HG03469 (cell line): Measurements from ENCODE around the gene CYGB.

Source experiments
- ATAC-seq: cut with Tn5 transposase; IDR thresholded peaks from one replicate; pipeline ENCODE4 v1.9.1; 2021; ENCODE audit warnings: mild to moderate bottlenecking, moderate library complexity, moderate number of reproducible peaks; ENCODE audit not compliant: unreplicated experiment

The CYGB gene

DNA sequence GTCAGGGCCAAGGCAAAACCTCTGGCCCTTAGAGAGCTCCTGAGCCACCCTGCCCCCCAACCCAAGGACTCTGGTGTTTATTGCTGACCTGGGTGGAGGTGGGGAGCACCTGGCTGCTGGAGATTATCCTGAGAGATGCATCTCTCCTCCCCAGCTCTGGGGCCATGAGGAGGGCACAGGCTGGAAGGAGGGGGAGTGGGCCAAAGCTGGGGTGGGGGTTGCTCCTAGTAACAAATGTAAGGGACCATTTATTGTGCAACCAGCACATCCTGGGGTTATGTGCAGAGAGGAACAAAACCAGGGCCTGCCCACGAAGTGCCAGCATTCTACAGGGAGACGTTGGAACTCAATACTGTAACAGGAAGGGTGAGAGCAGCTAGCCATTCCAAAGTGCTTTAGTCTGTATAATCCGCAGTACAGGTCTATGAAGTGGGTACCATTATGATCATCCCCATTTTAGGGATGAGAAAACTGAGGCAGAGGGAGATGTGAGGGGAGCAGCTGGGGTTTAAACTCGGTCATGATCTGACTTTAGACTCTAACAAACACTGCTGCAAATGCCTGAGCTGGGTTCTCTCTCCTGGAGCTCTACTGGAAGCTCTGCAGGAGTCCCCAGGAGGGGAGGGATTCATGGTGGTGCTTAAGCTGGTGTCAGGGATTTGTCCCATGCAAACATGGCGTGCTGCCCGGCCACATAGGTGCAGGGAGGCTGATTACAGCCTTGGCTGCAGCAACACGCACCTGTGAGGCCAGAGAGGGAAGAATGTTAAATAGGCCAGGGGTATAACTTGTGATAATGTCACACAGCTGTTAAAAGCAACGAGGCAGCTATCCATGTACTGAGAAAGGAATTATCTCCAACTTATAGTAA lies 34.9 kb downstream of the CYGB start:
- ATAC-seq: no peak

DNA sequence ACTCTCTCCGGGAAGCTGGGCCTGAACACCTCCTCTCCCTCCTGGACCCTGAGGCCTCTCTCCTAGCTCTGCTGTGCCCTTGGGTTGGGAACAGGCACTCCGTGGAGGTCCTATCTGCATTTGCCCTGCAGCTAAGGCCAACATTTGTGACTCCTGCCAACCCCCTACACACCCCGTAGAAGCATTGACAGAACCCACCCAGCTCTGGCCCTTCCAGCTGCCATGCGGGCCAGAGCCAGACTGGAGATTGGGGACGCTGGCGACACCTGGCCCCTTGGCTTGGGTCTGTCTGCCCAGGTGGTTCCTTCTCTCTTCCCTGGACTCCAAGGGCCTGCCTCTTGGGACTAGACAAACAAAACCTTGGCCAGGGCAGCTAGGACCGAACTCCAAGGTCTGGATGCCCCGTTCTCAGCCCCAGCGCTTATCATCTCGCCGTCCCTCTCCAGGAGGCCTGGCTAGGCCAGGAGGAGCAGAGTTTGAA lies 35.6 kb downstream of the CYGB start:
- ATAC-seq: no peak

DNA sequence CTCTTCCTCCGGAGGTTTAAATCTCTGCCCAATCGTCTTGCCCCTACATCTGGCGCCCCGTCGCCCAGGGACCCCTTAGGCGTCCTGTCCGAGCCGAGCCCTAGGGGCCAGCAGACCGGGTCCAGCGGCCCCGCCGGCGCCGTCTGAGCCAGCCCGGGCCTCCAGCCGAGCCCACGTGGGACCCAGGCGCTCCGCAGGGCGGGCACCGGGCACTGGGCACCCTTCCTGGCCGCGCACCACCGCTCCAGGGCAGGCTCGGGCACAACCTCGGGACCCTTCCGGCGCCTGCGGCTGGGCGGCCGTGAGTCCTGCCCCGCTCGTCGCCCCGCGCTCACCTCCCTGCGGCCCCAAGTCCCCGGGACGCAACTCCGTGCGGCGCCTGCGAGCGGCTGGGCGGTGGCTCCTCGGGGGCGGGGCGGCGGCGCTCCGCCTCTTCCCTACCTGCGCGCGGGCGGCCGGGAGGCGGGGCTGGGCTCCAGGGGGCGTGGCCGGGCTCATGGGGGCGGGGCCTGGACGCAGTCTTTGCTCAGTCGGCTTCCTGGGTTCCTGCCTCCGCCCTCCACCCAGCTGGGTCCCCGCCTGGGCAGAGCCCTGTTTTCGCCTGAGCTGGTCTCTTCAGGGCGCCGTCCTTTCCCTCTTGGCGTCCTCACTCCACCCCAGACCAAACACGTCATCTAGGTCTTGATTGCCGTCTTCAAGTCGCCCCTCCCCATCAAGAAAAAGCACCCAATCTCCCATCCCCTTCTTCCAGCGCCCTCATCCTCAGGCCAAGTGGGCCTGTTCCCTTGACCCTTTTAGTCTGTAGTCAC lies 36.3 kb downstream of the CYGB start, which contains the start of gene RHBDF2:
Gene RHBDF2, minus strand, starts transcription at position 406 of the 809 bp plus-strand sequence. CDS start 19,899 bp downstream, outside the sequence.
- peak; percentile 31 for ATAC-seq

DNA sequence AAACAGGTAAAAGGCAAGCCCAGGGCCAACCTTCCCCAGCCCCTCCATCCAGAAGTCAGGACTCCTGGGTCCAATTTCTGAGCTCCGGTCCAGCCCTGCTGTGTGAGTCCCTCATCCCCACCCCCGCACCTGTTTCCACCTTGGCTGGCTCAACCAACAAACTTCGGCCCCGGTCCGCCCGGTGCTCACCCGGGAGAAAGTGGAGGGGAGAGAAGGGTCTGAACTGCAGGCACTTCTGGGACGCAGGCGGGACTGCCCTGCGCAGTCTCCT lies 36.8 kb downstream of the CYGB start:
- ATAC-seq: no peak

DNA sequence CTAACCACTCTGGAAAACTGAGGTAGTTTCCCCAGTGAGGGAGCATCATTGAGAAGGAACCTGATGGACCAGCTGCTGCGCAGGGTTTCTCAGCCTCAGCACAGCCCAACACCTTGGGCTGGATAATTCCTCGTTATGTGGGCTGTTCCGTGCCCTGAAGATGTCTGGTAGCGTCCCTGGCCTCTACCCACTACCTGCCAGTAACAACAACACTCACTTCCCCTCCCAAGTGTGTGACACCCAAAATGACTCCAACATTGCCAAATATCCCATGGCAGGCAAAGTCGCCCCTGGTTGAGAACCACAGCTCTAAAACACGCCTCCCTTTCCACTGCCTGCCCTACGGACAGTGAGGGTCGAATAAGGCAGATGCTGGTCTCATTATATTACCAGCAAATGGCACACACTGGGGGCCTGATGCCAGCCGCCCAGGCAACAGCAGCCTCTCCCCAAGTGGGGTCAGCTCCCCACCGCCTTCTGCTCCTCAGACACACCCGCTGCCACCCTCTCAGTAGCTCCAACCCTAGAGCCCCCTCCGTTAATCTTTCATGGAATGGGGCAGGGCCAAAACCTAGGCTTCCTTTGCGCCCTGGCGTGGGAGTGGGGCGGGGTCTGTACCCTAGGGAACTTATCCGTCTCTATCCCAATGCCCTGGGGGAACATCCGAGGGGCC lies 37.3 kb downstream of the CYGB start:
- no peak for ATAC-seq

DNA sequence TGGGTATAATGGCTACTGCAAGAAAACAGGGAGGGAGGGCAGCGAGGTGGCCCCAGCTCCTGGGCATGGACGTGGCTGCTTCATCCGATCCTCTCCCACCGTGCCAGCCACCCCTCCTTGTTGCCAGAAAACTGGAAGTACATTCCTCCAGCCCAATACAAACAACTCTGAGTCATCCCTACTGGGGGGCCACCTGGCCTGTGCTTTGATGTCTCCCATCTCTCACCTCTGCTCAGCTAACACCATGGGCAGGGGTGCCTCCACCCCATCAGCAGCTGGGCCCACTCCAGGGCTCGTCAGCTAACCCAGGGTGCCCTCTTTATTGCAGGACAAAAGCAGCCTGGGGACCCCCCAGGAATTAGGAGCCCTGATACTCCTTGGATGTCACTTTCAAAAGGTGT lies 38.2 kb downstream of the CYGB start:
- ATAC-seq: no peak

DNA sequence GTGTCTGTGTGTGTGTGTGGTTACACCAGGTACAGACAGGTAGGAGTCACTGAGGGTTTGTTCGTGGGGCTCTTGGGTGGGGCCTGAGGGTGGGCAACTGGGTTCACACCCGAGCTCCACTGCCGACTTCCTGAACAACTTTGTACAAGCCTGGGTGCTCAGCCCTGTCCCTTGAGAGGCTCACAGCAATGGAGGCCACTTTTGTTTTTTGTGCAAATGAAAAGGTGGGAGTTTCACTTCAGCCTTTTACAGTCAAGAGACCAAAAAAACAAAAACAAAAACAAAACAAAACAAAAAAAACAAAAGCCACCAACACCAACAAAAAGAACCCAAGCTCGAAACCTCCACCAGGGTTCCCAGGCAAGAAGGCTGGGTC lies 38.6 kb downstream of the CYGB start:
- ATAC-seq: no peak

DNA sequence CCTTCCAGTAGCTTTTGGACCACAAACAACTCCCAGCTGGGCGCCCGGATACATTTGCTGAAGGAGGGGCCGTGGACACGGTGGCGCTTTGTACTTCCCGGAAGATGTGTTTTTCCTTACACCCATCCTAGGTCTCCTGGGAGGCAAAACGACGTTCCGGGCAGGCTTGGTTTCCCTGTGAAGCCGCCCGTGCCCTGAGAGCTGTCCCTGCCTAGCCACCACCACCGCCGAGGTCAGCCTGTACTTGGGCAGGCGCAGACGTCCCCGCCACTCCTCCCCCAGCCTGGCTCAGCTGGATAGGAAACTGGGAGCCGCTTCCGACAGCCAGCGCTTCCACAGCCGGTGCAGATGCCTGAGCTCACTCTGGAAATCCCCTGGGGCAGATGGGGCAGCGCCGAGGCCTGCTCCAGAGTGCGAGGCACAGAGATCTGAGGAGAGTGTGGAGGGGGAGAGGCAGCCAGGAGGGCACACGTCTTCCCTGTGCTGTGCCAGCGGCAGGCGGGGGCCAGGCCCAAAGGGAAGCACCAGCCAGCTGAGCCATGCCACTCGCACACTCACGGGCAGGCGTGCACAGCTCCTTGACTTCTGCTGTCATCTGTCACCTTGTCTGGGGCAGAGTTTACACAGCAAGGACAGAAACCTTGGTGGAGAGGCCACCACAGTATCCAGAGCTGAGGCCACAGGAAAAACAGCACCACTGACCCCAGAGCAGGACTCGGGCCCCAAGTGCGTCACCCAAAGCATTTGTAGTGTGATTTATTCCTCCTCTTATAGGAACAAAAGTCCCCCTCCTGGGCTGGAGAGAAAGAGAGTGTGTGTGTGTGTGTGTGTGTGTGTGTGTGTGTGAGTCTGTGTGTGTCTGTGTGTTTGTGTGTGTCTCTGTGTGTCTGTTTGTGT lies 39.3 kb downstream of the CYGB start:
- ATAC-seq: no peak

DNA sequence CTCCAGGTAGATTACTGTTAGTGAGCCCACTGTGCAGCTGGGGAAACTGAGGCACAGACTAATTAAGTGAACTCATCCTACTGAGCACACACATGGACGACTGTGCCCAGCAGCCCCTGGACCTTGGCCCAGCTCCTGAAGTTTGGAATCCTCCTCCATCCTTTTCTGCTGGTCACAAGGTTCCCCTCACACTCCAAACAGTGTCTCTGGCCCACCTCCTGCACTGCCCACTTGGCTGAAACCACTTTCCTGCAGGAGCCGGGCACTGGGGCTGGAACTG lies 39.9 kb downstream of the CYGB start:
- ATAC-seq: no peak

DNA sequence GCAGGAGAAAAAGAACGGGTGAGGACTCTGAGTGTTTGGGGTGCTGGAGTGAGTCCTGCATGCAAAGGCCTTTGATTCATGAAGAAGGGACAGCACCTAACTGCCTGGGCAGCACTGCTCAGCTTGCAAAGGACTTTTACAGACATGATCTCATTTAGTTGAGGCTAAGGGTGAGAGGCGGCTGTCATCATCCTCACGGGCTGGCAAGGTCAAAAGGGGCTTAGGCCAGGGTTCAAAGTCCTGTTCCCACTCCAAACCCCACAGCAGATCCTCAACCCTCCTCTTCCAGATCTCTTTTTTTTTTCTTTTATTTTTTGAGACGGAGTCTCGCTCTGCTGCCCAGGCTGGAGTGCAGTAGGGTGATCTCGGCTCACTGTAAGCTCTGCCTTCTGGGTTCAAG lies 41.0 kb downstream of the CYGB start:
- ATAC-seq: no peak

DNA sequence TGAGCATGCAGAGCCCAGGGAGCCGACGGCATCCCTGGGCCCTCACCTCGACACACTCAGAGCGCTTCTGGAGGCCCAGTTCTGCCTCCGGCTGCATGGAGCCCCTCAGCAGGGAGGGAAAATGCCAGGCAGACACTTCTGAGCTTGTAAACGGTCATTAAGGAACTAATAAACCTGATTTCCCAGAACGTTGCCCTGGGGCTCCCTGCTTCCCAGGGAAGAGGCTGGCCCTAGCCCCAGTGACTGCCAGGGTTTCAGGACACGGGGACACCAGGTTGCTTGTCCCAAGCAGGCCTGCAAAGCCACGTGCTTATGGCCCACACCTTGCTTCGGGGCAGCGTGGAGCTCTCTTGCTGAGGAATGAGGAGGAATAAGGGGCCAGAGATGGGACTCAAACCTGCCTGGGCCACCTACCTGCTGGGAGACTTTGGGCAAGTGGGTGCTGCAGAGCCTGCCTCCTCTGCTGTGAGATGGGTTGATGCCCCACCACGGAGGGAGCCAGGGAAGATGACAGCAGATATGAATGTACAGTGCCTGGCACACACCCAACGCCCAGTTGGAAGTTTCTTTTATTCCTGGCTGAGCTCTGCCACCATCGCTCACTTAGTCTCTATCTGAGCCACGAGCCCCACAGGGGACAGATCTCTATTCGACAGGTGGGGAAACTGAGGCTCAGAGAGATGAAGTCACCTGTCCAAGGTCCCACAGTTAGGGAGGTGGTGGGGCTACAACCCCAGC lies 41.7 kb downstream of the CYGB start:
- no peak for ATAC-seq

DNA sequence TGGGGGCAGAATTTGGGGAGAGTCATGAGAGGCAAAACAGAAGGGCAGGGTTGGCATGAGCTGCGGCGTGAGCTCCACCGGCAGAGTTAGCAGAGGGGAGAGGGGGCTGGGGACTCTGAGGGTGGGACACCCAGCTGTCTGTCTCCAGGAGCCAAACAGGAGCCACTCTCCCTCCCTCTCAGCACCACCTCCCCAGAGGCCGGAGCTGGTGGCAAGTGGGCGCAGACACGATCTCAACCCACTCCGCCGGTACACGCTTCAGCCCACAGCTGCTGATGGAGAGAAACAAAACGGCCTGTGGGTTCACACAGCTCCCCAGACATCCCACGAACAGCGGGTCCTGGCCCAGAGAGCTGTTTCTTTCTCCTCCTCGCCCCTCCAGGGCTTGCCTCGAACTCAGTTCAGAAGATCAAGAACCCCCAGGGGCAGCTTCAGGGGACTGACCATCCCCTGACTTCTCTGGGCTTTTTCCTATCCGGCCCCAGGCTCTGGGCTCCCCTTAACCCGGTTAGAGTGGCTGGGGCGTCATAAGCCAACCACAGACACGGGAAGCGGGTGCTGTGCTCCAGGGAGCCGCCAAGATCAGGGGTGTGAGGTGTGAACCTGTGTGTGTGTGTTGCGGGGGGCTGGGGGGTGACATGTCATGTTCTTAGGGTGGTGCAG lies 43.9 kb downstream of the CYGB start:
- no peak for ATAC-seq

DNA sequence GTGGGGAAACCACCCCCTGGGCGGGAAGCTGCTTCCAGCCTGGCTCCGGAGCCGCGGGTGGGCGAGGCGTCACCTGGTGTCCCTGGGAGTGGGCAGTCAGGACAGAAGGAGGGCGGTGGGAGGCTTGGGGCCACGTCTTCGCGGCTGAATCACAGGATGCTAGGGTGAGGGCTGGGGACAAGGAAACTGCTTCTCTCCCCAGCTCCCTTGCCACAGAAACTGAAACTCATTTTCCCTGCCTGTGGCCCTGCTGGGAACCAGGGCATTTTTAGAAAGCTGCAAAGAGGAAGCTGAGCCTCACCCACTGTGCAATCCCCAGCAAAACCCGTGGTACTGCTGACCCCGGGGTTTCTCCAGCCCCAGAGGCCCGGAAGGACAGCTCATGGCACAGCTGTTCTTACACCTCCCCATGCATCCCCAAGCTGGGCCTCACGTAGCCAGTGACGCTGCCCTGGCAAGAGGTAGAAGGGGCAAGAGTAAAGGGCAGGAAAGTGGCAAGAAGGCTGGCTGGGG lies 44.5 kb downstream of the CYGB start:
- ATAC-seq: no peak

DNA sequence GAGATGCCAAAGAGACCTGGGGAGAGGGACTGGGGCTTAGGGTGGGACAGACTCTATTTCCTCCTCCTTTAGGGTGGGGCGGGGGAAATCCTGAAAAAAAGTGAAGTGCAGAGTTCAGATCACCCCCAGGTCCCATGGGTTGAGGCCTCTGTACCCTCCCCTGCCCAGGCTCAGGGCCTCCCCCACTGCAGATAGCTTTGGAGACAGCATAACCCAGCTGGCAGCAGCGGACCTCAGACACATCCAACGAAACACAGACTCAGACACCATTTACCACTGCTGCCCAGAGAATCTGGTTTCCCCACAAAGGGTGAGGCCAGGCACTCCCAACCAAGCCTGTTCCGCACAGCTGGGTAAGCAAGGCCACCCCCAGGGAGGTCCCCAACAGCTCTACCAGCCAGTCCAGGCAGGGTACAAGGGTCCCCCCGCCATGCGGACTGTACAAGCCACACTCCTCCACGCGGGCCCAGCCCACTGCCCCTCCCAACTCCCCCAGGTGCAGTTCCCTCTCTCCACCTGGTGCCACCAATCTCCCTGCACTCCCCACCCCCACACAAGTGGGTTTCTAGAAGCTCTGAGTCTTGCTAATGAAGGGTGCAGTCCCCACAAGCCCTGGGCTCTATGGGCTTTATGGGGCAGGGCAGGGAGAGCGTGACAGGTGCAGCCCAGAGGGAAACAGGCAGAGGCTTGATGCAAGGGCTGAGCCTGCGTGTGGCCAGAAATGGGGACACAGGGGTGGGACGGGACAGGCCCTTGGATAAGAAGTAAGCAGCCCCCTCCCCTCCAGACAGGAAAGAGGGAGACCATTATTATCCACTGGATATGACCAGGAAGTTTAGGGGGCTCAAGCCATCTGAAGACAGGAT lies 45.2 kb downstream of the CYGB start:
- no peak for ATAC-seq

DNA sequence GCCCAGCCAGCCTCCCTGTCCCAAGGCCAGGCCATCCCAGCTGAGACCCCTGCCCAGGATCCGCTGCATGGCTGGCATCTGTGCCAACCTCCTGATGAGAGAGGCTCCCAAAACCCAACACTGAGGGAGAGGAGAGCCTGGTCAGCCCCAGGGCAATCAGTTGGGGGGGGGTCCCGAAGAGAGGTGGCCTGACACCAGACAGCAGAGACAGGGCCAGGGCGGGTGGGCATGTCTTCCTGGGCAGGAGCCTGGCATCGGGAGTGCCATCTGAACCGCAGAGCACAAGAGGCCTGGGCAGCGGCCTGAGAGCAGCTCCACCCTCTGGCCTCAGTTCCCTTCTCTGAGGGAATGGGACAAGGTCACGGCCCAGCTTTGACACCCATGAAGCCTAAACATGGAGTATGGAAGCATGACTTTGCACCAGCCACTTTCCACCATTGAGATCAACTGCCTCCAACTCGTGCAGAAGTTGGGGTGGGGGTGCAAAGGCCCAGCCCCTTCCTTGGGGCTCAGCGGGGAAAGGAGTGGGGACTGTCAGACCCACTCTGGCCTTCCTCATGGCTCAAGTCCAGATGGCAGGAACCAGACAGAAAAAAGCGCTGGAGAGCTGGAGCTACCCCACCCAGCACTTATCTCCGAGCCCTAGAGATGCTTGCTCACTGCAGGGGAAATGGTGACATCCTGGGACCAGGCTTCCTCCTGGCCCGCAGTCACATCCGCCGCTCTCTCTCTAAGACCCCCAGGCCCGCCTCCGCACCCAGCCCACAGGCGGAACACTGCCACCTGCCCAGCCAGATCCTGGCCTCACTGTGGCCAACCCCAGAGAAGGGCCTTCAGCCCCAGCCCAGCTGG lies 46.0 kb downstream of the CYGB start:
- no peak for ATAC-seq

DNA sequence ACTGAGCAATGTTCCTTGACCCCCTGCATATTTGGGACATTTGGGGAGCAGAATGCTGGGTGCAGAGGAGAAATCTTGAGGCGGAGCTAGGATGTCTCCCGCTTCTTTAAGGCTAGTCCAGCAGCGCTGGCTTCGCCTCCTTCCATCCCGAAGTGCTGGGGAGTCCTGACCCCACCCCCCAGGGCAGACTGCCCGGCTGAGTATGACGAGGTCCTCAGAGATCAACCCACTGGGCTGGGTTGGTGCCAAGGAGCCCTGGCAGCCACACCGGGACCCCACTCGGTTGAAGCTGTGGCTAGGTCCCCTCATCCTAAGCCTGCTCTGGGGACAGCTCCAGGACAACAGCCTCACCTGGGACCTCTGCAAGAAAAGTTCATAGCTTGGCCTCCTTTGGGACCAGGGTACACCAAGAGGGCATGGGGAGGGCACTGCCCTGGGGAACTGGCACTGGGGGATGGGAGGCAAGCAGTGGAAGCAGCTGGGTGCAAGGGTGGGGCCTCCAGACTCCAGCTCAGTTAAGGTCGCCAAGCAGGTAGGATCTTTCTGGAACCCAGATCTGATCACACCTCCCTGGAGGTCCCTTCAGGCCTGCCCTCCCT lies 47.3 kb downstream of the CYGB start:
- no peak for ATAC-seq
